GM23338 (cell line): ENCODE measurements around the gene CYBC1. TPM values are rescaled to one million over a fixed set of nuclear protein-coding genes. Genes with fewer than 3 reads are reported as not detected.

Source experiments
- ATAC-seq: fragments of 200-7000 bp; cut with Tn5 transposase; 3 replicates; pipeline ENCODE4 v1.9.1; 2020
- DNase-seq: peaks from one replicate; pipeline ENCODE4 v3.0.0-alpha.2; 2015; ENCODE audit warnings: low spot score
- H2AFZ ChIP-seq: fragments of 200-600 bp; sonication (generic); 2 replicates; pipeline ENCODE4 v1.8.0; 2016; ENCODE audit warnings: antibody characterized with exemption, mild to moderate bottlenecking, moderate library complexity
- H3F3A ChIP-seq: fragments of 200-600 bp; sonication (generic); replicated peaks from 2 replicates; pipeline ENCODE4 v1.8.0; 2017; ENCODE audit warnings: antibody characterized with exemption, mixed run types, low read depth
- H3K27ac ChIP-seq: fragments of 200-600 bp; sonication (generic); 2 replicates; pipeline ENCODE4 v1.6.1; 2016; ENCODE audit warnings: low read depth
- H3K27me3 ChIP-seq: fragments of 200-600 bp; sonication (generic); 2 replicates; pipeline ENCODE4 v1.8.0; 2016; ENCODE audit warnings: mild to moderate bottlenecking, mixed run types, moderate library complexity; ENCODE audit not compliant: insufficient read depth
- H3K36me3 ChIP-seq: fragments of 200-600 bp; sonication (generic); 2 replicates; pipeline ENCODE4 v1.8.0; 2016; ENCODE audit warnings: mild to moderate bottlenecking; ENCODE audit not compliant: insufficient read depth
- H3K4me1 ChIP-seq: fragments of 200-600 bp; sonication (generic); 2 replicates; pipeline ENCODE4 v1.8.0; 2016; ENCODE audit warnings: mild to moderate bottlenecking, moderate library complexity; ENCODE audit not compliant: insufficient read depth
- H3K4me2 ChIP-seq: fragments of 200-600 bp; sonication (generic); 2 replicates; pipeline ENCODE4 v1.7.1; 2017; ENCODE audit warnings: mixed run types
- H3K4me3 ChIP-seq: fragments of 200-600 bp; sonication (generic); 2 replicates; pipeline ENCODE4 v1.6.1; 2016; ENCODE audit warnings: mixed run types
- H3K79me2 ChIP-seq: fragments of 200-600 bp; sonication (generic); replicated peaks from 2 replicates; pipeline ENCODE4 v1.8.0; 2017; ENCODE audit warnings: mild to moderate bottlenecking; ENCODE audit not compliant: insufficient read depth
- H3K9me2 ChIP-seq: fragments of 200-600 bp; sonication (generic); 2 replicates; pipeline ENCODE4 v1.8.0; 2017; ENCODE audit not compliant: insufficient read depth
- H4K20me1 ChIP-seq: fragments of 200-600 bp; sonication (generic); replicated peaks from 2 replicates; pipeline ENCODE4 v1.8.0; 2017; ENCODE audit warnings: mild to moderate bottlenecking; ENCODE audit not compliant: insufficient read depth
- H3K27ac Mint-ChIP-seq: 2 replicates; pipeline ENCODE4 v1.8.0; 2020; ENCODE audit warnings: inconsistent platforms, mild to moderate bottlenecking, moderate library complexity, mixed read lengths
- H3K27me3 Mint-ChIP-seq: 3 replicates; pipeline ENCODE4 v1.8.0; 2022; ENCODE audit warnings: low read depth, mild to moderate bottlenecking, moderate library complexity, mixed read lengths, inconsistent platforms; ENCODE audit not compliant: insufficient read depth, poor library complexity
- H3K36me3 Mint-ChIP-seq: 3 replicates; pipeline ENCODE4 v1.8.0; 2021; ENCODE audit warnings: low read depth, mild to moderate bottlenecking, inconsistent platforms, moderate library complexity, mixed read lengths
- H3K4me1 Mint-ChIP-seq: 3 replicates; pipeline ENCODE4 v1.8.0; 2020; ENCODE audit warnings: mild to moderate bottlenecking, inconsistent platforms, mixed read lengths
- H3K4me3 Mint-ChIP-seq: 3 replicates; pipeline ENCODE4 v1.8.0; 2021; ENCODE audit warnings: moderate library complexity, mild to moderate bottlenecking, inconsistent platforms, mixed read lengths
- H3K9me3 Mint-ChIP-seq: 3 replicates; pipeline ENCODE4 v1.8.0; 2020; ENCODE audit warnings: moderate library complexity, mild to moderate bottlenecking, inconsistent platforms, mixed read lengths
- CREB1 ChIP-seq: fragments of 250-450 bp; sonication (Bioruptor Pico); IDR thresholded peaks from 2 replicates; pipeline ENCODE4 v1.5.0; 2020; ENCODE audit warnings: low read depth, mild to moderate bottlenecking, moderate library complexity
- ETS1 ChIP-seq: IDR thresholded peaks from 2 replicates; pipeline ENCODE4 v1.6.1; 2016; ENCODE audit warnings: antibody characterized with exemption
- EZH2 ChIP-seq: fragments of 200-600 bp; sonication (generic); IDR thresholded peaks from one replicate; pipeline ENCODE4 v1.8.0; 2017; ENCODE audit warnings: antibody characterized with exemption, mild to moderate bottlenecking, low read depth; ENCODE audit not compliant: unreplicated experiment
- EZH2phosphoT487 ChIP-seq: fragments of 200-600 bp; sonication (generic); IDR thresholded peaks from one replicate; pipeline ENCODE4 v1.8.1; 2018; ENCODE audit warnings: antibody characterized with exemption; ENCODE audit not compliant: unreplicated experiment
- JUNB ChIP-seq: IDR thresholded peaks from one replicate; pipeline ENCODE4 v1.6.1; 2016; ENCODE audit warnings: antibody characterized with exemption; ENCODE audit not compliant: unreplicated experiment
- NANOG ChIP-seq: IDR thresholded peaks from 2 replicates; pipeline ENCODE4 v1.6.1; 2016; ENCODE audit warnings: antibody characterized with exemption, borderline replicate concordance
- POLR2AphosphoS5 ChIP-seq: IDR thresholded peaks from 2 replicates; pipeline ENCODE4 v1.6.1; 2016; ENCODE audit warnings: antibody characterized with exemption, low read depth
- STAT1 ChIP-seq: IDR thresholded peaks from one replicate; pipeline ENCODE4 v1.6.1; 2016; ENCODE audit warnings: antibody characterized with exemption; ENCODE audit not compliant: unreplicated experiment
- ZNF114 ChIP-seq: fragments of 250-450 bp; sonication (Bioruptor Pico); IDR thresholded peaks from 2 replicates; pipeline ENCODE4 v1.5.0; 2020; ENCODE audit warnings: mild to moderate bottlenecking, moderate library complexity
- ZNF331 ChIP-seq: fragments of 250-450 bp; sonication (Bioruptor Pico); IDR thresholded peaks from 2 replicates; pipeline ENCODE4 v1.5.0; 2020; ENCODE audit warnings: low read depth, mild to moderate bottlenecking, moderate library complexity
- ZNF462 ChIP-seq: fragments of 250-450 bp; sonication (Bioruptor Pico); IDR thresholded peaks from 2 replicates; pipeline ENCODE4 v1.5.0; 2020; ENCODE audit warnings: mild to moderate bottlenecking, moderate library complexity
- polyA plus RNA-seq: library from polyadenylated mRNA; unstranded; fragments of >200 nt; fragmentation: Nextera tagmentation; extraction: Ambion mirVana; gene quantifications from 2 replicates; pipeline ENCODE4 v1.2.1, GENCODE V29; 2016
- total RNA-seq: library from RNA; depleted of rRNA; stranded (reverse); fragments of >200 nt; shearing (Covaris generic); gene quantifications from 2 replicates; pipeline ENCODE4 v1.2.3, GENCODE V29; 2014
- TF ChIP-seq, protein P1 (sequence below): IDR thresholded peaks from one replicate; pipeline ENCODE4 v1.6.1; 2018; ENCODE audit warnings: antibody characterized with exemption; ENCODE audit not compliant: unreplicated experiment
- TF ChIP-seq, protein P2 (sequence below), 2 experiments: fragments of 200-600 bp in 1 of 2; sonication (generic) in 1 of 2; conservative IDR thresholded peaks; 2 replicates each; pipeline versions ENCODE4 v1.5.1 to v1.6.1; 2016 to 2017; ENCODE audit warnings: antibody characterized with exemption in 2 of 2, low read depth in 2 of 2, mild to moderate bottlenecking in 2 of 2, moderate library complexity in 1 of 2

CYBC1 gene
- total and polyA plus RNA-seq, 2 experiments from 2014 or later = 24.7 to 72.4 TPM

GRCh38 chr17:82402865-82403264 lies 47.7 kb downstream of the CYBC1 start:
- Mint-ChIP-seq H3K4me3 (no peak overlapping the region), H3K9me3 (no peaks in the 10 kb centered on the region), H3K27ac (no peak overlapping the region), H3K27me3 (peaks cover 3% of the 10 kb centered on the region), H3K36me3 (peaks cover 7% of the 10 kb centered on the region), H3K4me1 (no peaks in the 10 kb centered on the region)
- no peak for DNase-seq
- no peak overlapping the region for H3K27ac ChIP-seq
- H3K9me2 ChIP-seq = no peaks in the 10 kb centered on the region
- H3K4me1 ChIP-seq = no peaks in the 10 kb centered on the region
- no peaks in the 10 kb centered on the region; the same call in 1 of the 2 replicates for H4K20me1 ChIP-seq
- no peaks in the 10 kb centered on the region for H3K79me2 ChIP-seq
- no peaks in the 10 kb centered on the region for H3K36me3 ChIP-seq
- no peaks in the 10 kb centered on the region for H3K27me3 ChIP-seq
- no peak overlapping the region for H3K4me3 ChIP-seq
- no peak for ATAC-seq
- no peak overlapping the region for H2AFZ ChIP-seq
- no peak overlapping the region for H3K4me2 ChIP-seq
- 0 out of 2 replicates have a peak, but pooled peaks cover 2% of the 10 kb centered on the region for H3F3A ChIP-seq
- TF ChIP-seq, protein P1, sequence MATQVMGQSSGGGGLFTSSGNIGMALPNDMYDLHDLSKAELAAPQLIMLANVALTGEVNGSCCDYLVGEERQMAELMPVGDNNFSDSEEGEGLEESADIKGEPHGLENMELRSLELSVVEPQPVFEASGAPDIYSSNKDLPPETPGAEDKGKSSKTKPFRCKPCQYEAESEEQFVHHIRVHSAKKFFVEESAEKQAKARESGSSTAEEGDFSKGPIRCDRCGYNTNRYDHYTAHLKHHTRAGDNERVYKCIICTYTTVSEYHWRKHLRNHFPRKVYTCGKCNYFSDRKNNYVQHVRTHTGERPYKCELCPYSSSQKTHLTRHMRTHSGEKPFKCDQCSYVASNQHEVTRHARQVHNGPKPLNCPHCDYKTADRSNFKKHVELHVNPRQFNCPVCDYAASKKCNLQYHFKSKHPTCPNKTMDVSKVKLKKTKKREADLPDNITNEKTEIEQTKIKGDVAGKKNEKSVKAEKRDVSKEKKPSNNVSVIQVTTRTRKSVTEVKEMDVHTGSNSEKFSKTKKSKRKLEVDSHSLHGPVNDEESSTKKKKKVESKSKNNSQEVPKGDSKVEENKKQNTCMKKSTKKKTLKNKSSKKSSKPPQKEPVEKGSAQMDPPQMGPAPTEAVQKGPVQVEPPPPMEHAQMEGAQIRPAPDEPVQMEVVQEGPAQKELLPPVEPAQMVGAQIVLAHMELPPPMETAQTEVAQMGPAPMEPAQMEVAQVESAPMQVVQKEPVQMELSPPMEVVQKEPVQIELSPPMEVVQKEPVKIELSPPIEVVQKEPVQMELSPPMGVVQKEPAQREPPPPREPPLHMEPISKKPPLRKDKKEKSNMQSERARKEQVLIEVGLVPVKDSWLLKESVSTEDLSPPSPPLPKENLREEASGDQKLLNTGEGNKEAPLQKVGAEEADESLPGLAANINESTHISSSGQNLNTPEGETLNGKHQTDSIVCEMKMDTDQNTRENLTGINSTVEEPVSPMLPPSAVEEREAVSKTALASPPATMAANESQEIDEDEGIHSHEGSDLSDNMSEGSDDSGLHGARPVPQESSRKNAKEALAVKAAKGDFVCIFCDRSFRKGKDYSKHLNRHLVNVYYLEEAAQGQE = no peak
- TF ChIP-seq ETS1 (no peak), EZH2phosphoT487 (no peak), CREB1 (CRISPR knock-in tag) (no peak), EZH2 (no peak), NANOG (no peak), STAT1 (no peak), ZNF331 (CRISPR knock-in tag) (no peak), JUNB (no peak), POLR2AphosphoS5 (no peak), ZNF462 (CRISPR knock-in tag) (no peak), ZNF114 (no peak)
- TF ChIP-seq, protein P2, sequence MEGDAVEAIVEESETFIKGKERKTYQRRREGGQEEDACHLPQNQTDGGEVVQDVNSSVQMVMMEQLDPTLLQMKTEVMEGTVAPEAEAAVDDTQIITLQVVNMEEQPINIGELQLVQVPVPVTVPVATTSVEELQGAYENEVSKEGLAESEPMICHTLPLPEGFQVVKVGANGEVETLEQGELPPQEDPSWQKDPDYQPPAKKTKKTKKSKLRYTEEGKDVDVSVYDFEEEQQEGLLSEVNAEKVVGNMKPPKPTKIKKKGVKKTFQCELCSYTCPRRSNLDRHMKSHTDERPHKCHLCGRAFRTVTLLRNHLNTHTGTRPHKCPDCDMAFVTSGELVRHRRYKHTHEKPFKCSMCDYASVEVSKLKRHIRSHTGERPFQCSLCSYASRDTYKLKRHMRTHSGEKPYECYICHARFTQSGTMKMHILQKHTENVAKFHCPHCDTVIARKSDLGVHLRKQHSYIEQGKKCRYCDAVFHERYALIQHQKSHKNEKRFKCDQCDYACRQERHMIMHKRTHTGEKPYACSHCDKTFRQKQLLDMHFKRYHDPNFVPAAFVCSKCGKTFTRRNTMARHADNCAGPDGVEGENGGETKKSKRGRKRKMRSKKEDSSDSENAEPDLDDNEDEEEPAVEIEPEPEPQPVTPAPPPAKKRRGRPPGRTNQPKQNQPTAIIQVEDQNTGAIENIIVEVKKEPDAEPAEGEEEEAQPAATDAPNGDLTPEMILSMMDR (conservative IDR thresholded peaks at IDR 0.05; ENCODE audit: low read depth in 2 of 2) = no peak
